ENCODE data around the gene BHLHE41.
A peak's percentile ranks its signal among the peaks of the same experiment; 100 is the strongest.

The BHLHE41 gene

GRCh38 chr12:26134540-26134939 lies 9.7 kb upstream of the BHLHE41 start:
- DNase-seq = no peak

GRCh38 chr12:26133521-26133920 lies 8.7 kb upstream of the BHLHE41 start:
- no peak for DNase-seq

GRCh38 chr12:26132866-26133265 lies 8.0 kb upstream of the BHLHE41 start:
- no peak for DNase-seq

GRCh38 chr12:26131936-26132335 lies 7.1 kb upstream of the BHLHE41 start:
- DNase-seq = no peak

- peak in 3 of 14 donors; percentile 15 to 28 (median 28) for DNase-seq
These were observed 5.9 kb upstream of the BHLHE41 start for GRCh38 chr12:26130728-26131127.

- DNase-seq = no peak
These were observed 3.3 kb upstream of the BHLHE41 start for GRCh38 chr12:26128168-26128567.

GRCh38 chr12:26127404-26127803 lies 2.6 kb upstream of the BHLHE41 start:
- DNase-seq = peak in 1 of 14 donors; percentile 25

- DNase-seq = peak; percentile 36 to 90 (median 80)
These were observed 1.8 kb upstream of the BHLHE41 start for GRCh38 chr12:26126340-26127284.

- DNase-seq = peak in 13 of 14 donors; percentile 55 to 93 (median 83)
These were observed 833 bp upstream of the BHLHE41 start for GRCh38 chr12:26125400-26126339.

GRCh38 chr12:26123482-26123980 lies 1.3 kb downstream of the BHLHE41 start:
- peak in 3 of 14 donors; percentile 52 to 77 (median 63) for DNase-seq

- DNase-seq = peak; percentile 27 to 94 (median 80)
These were observed 2.0 kb downstream of the BHLHE41 start for GRCh38 chr12:26122681-26123481.

- peak in 6 of 14 donors; percentile 21 to 65 (median 41) for DNase-seq
These were observed 2.7 kb downstream of the BHLHE41 start for GRCh38 chr12:26122061-26122680.

- peak in 3 of 14 donors; percentile 35 to 64 (median 55) for DNase-seq
These were observed 3.3 kb downstream of the BHLHE41 start for GRCh38 chr12:26121323-26122060.

- peak in 1 of 14 donors; percentile 62 for DNase-seq
These were observed 4.1 kb downstream of the BHLHE41 start for GRCh38 chr12:26120561-26121274.

GRCh38 chr12:26119391-26119989 lies 5.3 kb downstream of the BHLHE41 start:
- DNase-seq = peak in 7 of 14 donors; percentile 15 to 79 (median 27)

GRCh38 chr12:26118308-26118707 lies 6.5 kb downstream of the BHLHE41 start:
- DNase-seq = no peak

- peak in 1 of 14 donors; percentile 26 for DNase-seq
These were observed 7.8 kb downstream of the BHLHE41 start for GRCh38 chr12:26116829-26117715.
